Keratinocyte (primary cell): ENCODE results near the gene CNTF. TPM values are rescaled to one million over a fixed set of nuclear protein-coding genes. Genes with fewer than 3 reads are reported as not detected.

Experiments used
- DNase-seq: peaks from one replicate; pipeline ENCODE4 v3.0.0-alpha.2; 2011; ENCODE audit warnings: low read depth, missing footprints, low spot score
- FAIRE-seq: peaks from 2 replicates; lab custom pipeline; 2011; peaks lifted over from hg19 to GRCh38; lab: Jason Lieb, UNC
- H2AFZ ChIP-seq: 2 replicates; pipeline ENCODE4 v1.6.0; 2012; ENCODE audit warnings: low read length, control low read depth, inconsistent platforms; ENCODE audit not compliant: control insufficient read depth
- H3K27ac ChIP-seq: 2 replicates; pipeline ENCODE4 v1.5.1; 2011; ENCODE audit warnings: low read length; ENCODE audit not compliant: control insufficient read depth, insufficient read depth
- H3K27me3 ChIP-seq: 3 replicates; pipeline ENCODE4 v1.6.0; 2011; ENCODE audit warnings: low read length; ENCODE audit not compliant: control insufficient read depth, insufficient read depth; ENCODE audit errors: extremely low read depth
- H3K36me3 ChIP-seq, 2 experiments: 2 replicates in 1 of 2; 3 replicates in 1 of 2; pipeline ENCODE4 v1.5.1; 2011; ENCODE audit warnings: low read length in 2 of 2, mild to moderate bottlenecking in 1 of 2; ENCODE audit not compliant: control insufficient read depth in 2 of 2, insufficient read depth in 2 of 2; ENCODE audit errors: extremely low read depth in 1 of 2
- H3K4me1 ChIP-seq: 3 replicates; pipeline ENCODE4 v1.5.1; 2011; ENCODE audit warnings: low read length; ENCODE audit not compliant: control insufficient read depth, insufficient read depth; ENCODE audit errors: extremely low read depth
- H3K4me2 ChIP-seq: 3 replicates; pipeline ENCODE4 v1.6.0; 2011; ENCODE audit warnings: low read depth, low read length; ENCODE audit not compliant: control insufficient read depth, insufficient read depth; ENCODE audit errors: extremely low read depth
- H3K4me3 ChIP-seq, 3 experiments: fragments of 200-600 bp in 1 of 3; sonication (generic) in 1 of 3; 2 replicates in 2 of 3; 3 replicates in 1 of 3; pipeline ENCODE4 v1.5.1; 2011 to 2016; ENCODE audit warnings: low read length in 3 of 3, mild to moderate bottlenecking in 3 of 3, control low read depth in 2 of 3, inconsistent platforms in 1 of 3, low read depth in 1 of 3, mixed read lengths in 1 of 3, mixed run types in 1 of 3, moderate library complexity in 1 of 3; ENCODE audit not compliant: control insufficient read depth in 2 of 3, insufficient read depth in 2 of 3; ENCODE audit errors: extremely low read depth in 1 of 3
- H3K79me2 ChIP-seq: 2 replicates; pipeline ENCODE4 v1.6.0; 2012; ENCODE audit warnings: low read length; ENCODE audit not compliant: control insufficient read depth, insufficient read depth
- H3K9ac ChIP-seq: 3 replicates; pipeline ENCODE4 v1.6.0; 2011; ENCODE audit warnings: low read length; ENCODE audit not compliant: control insufficient read depth, insufficient read depth; ENCODE audit errors: extremely low read depth
- H3K9me1 ChIP-seq: 3 replicates; pipeline ENCODE4 v1.6.0; 2011; ENCODE audit warnings: low read length; ENCODE audit not compliant: control insufficient read depth, insufficient read depth; ENCODE audit errors: extremely low read depth
- H3K9me3 ChIP-seq: 2 replicates; pipeline ENCODE4 v1.5.1; 2012; ENCODE audit warnings: low read depth, low read length; ENCODE audit not compliant: control insufficient read depth
- H4K20me1 ChIP-seq: 3 replicates; pipeline ENCODE4 v1.6.0; 2011; ENCODE audit warnings: low read length; ENCODE audit not compliant: control insufficient read depth, insufficient read depth; ENCODE audit errors: extremely low read depth
- CTCF ChIP-seq, 3 experiments: IDR thresholded peaks in 1 of 3; conservative IDR thresholded peaks in 1 of 3; optimal IDR thresholded peaks in 1 of 3; 2 replicates in 2 of 3; 3 replicates in 1 of 3; pipeline versions ENCODE3 to v1.5.1; 2011; ENCODE audit warnings: low read length in 3 of 3, mild to moderate bottlenecking in 3 of 3, moderate library complexity in 2 of 3, control low read depth in 1 of 3, inconsistent platforms in 1 of 3; ENCODE audit not compliant: insufficient read depth in 2 of 3; ENCODE audit errors: extremely low read depth in 1 of 3
- EZH2 ChIP-seq: IDR thresholded peaks from one replicate; pipeline ENCODE4 v1.6.1; 2012; ENCODE audit warnings: inconsistent platforms, mild to moderate bottlenecking, low read length, moderate library complexity
- dilution Hi-C: fragments of 300-500 bp; cut with MboI; formaldehyde crosslinking; loops from one replicate; pipeline ENCODE4 v1.7.0; 2020; ENCODE audit warnings: low sequenced_read_pairs; ENCODE audit not compliant: extremely low pct_ligation_motif_present
- polyA plus RNA-seq, 5 experiments: library from polyadenylated mRNA; depleted of rRNA in 3 of 5; stranded (reverse) in 3 of 5; stranded (forward) in 1 of 5; unstranded in 1 of 5; fragments of >200 nt; gene quantifications; 1 replicate in 1 of 5; 2 replicates in 3 of 5; 3 replicates in 1 of 5; pipeline versions ENCODE4 v1.2.1 to v1.2.3, GENCODE V29; 2011 to 2012; ENCODE audit warnings: missing spikeins in 2 of 5, low read depth in 1 of 5, low replicate concordance in 1 of 5

CNTF gene
- polyA plus RNA-seq, 1 donor (not counting 4 experiments of a cell fraction or from before 2014, with no cell fraction given), result 1.9 TPM

GRCh38 chr11:58640386-58641023 is 18.0 kb downstream of the CNTF start:
- Histone ChIP-seq H4K20me1 (no peaks in the 10 kb centered on the region), H3K27me3 (no peaks in the 10 kb centered on the region), H3K4me1 (no peaks in the 10 kb centered on the region), H2AFZ (no peak overlapping the region), H3K4me2 (no peak overlapping the region), H3K27ac (no peak overlapping the region), H3K36me3 (no peaks in the 10 kb centered on the region), H3K79me2 (no peaks in the 10 kb centered on the region), H3K9me3 (no peaks in the 10 kb centered on the region), H3K9me1 (no peaks in the 10 kb centered on the region), H3K9ac (no peak overlapping the region), H3K4me3 (no peak overlapping the region)
- DNase-seq (no peak), FAIRE-seq (no peak)
- dilution Hi-C loops, result no loop called here
- TF ChIP-seq CTCF (optimal IDR thresholded peaks at IDR 0.05 in 1 of 3, IDR thresholded peaks at IDR 0.05 in 1 of 3, conservative IDR thresholded peaks at IDR 0.05 in 1 of 3; ENCODE audit: extremely low read depth in 1 of 3, insufficient read depth in 2 of 3, low read length in 3 of 3) (no peak), EZH2 (no peak)

- Histone ChIP-seq H3K9me3 (no peaks in the 10 kb centered on the region), H3K4me2 (no peak overlapping the region), H3K27ac (no peak overlapping the region), H3K27me3 (no peaks in the 10 kb centered on the region), H3K9ac (no peak overlapping the region), H3K79me2 (no peaks in the 10 kb centered on the region), H4K20me1 (no peaks in the 10 kb centered on the region), H3K4me1 (no peaks in the 10 kb centered on the region), H3K36me3 (no peaks in the 10 kb centered on the region), H3K4me3 (no peak overlapping the region), H3K9me1 (no peaks in the 10 kb centered on the region), H2AFZ (no peak overlapping the region)
- dilution Hi-C loops, result no loop called here
- DNase-seq (no peak), FAIRE-seq (no peak)
- no peak for TF ChIP-seq CTCF (optimal IDR thresholded peaks at IDR 0.05 in 1 of 3, IDR thresholded peaks at IDR 0.05 in 1 of 3, conservative IDR thresholded peaks at IDR 0.05 in 1 of 3; ENCODE audit: extremely low read depth in 1 of 3, insufficient read depth in 2 of 3, low read length in 3 of 3)
- TF ChIP-seq EZH2, result no peak
Measured at GRCh38 chr11:58641341-58641740, 18.9 kb downstream of the CNTF start.
